ENCODE results near the gene ACOT2. TPM values are rescaled to one million over a fixed set of nuclear protein-coding genes. Genes with fewer than 3 reads are reported as not detected.
"Not testable (repeated sequence)": the region's sequence is repeated elsewhere in the genome, so short reads cannot be mapped to it uniquely, and the experiment has no call there.

Gene ACOT2
- total RNA-seq, 3 donors from 2014 or later: 7.2 to 11.4 (median 10.7) TPM

DNA sequence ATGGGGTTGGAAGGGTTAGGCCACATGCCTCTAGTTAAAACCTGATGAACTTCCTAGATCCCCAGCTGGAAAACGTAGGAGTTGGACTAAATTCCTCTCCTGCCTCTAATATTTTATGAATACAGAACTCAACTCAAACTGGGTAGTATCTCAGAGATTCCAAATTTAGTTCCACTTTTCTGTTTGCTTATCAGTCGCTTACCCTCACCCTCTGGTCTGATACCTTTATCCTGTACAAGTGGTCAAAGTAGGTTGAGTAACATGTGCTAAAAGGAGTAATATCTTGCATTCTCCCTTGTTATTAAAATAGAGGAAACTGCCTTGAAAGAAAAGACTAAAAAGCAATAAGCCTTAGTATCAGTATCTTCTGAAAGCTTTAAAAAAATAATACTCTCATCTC, 11.8 kb upstream of the ACOT2 start:
- H3K36me3 Mint-ChIP-seq (ENCODE audit: insufficient read depth); DNase-seq; ATAC-seq; H3K4me1 Mint-ChIP-seq (ENCODE audit: low read depth); H3K9me3 Mint-ChIP-seq; H3K4me3 Mint-ChIP-seq; H3K27me3 Mint-ChIP-seq (ENCODE audit: low read depth): not testable (repeated sequence)

DNA sequence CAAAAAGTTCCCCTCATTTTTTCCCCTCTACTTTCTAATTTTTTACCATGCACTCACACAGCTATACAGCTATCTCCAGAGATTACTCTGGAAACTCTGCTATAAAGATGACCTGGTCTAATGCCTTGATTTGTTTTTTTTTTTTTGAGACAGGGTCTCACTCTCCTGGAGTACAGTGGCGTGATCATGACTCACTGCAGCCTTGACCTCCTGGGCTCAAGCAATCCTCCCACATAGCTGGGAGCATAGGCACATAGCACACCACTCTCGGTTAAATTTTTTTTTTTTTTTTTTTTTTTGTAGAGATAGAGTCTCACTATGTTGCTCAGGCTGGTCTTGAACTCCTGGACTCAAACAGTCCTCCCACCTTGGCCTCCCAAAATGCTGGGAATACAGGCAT, 10.8 kb upstream of the ACOT2 start:
- not testable (repeated sequence) for DNase-seq; H3K27me3 Mint-ChIP-seq (ENCODE audit: low read depth); H3K4me3 Mint-ChIP-seq; H3K4me1 Mint-ChIP-seq (ENCODE audit: low read depth); H3K36me3 Mint-ChIP-seq (ENCODE audit: insufficient read depth); ATAC-seq
- H3K9me3 Mint-ChIP-seq: peaks cover 12% of the 10 kb centered on the region

DNA sequence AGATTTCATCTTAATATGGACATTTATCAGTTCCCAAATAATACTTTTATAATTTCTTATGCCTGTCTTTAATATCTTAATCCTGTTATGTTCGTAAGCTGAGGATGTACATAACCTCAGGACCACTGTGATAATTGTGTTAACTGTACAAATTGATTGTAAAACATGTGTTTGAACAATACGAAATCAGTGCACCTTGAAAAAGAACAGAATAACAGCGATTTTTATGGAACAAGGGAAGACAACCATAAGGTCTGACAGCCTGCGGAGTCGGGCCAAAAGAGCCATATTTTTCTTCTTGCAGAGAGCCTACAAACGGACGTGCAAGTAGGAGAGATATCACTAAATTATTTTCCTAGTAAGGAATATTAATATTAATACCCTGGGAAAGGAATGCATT, 6.8 kb upstream of the ACOT2 start:
- not testable (repeated sequence) for ATAC-seq; H3K27me3 Mint-ChIP-seq (ENCODE audit: low read depth); H3K4me3 Mint-ChIP-seq; DNase-seq
- H3K4me1 Mint-ChIP-seq (ENCODE audit: low read depth): peaks cover 19% of the 10 kb centered on the region
- peaks cover 12% of the 10 kb centered on the region for H3K9me3 Mint-ChIP-seq
- H3K36me3 Mint-ChIP-seq (ENCODE audit: insufficient read depth): peaks cover 15% of the 10 kb centered on the region

DNA sequence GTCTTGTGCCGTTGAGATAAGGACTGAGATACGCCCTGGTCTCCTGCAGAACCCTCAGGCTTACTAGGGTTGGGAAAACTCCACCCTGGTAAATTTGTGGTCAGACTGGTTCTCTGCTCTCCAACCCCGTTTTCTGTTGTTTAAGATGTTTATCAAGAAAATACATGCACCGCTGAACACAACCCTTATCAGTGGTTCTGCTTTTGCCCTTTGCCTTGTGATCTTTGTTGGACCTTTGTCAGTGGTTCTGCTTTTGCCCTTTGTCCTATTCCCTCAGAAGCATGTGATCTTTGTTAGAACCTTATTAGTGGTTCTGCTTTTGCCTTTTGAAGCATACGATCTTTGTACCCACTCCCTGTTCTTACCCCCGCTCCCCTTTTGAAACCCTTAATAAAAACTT, 6.3 kb upstream of the ACOT2 start:
- H3K4me3 Mint-ChIP-seq; H3K27me3 Mint-ChIP-seq (ENCODE audit: low read depth); ATAC-seq; DNase-seq: not testable (repeated sequence)
- H3K36me3 Mint-ChIP-seq (ENCODE audit: insufficient read depth): peaks cover 19% of the 10 kb centered on the region
- peaks cover 12% of the 10 kb centered on the region for H3K9me3 Mint-ChIP-seq
- peaks cover 24% of the 10 kb centered on the region for H3K4me1 Mint-ChIP-seq (ENCODE audit: low read depth)

DNA sequence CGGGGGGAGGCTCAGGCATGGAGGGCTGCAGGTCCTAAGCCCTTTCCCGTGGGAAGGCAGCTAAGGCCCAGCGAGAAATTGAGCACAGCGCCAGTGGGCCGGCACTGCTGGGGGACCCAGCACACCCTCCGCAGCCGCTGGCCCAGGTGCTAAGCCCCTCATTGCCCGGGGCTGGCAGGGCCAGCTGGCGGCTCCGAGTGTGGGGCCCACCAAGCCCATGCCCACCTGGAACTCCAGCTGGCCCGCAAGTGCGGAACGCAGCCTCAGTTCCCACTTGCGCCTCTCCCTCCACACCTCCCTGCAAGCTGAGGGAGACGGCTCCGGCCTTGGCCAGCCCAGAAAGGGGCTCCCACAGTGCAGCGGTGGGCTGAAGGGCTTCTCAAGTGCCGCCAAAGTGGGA, 2.6 kb upstream of the ACOT2 start:
- not testable (repeated sequence) for H3K27me3 Mint-ChIP-seq (ENCODE audit: low read depth); DNase-seq; ATAC-seq
- peaks cover 53% of the 10 kb centered on the region for H3K4me1 Mint-ChIP-seq (ENCODE audit: low read depth)
- H3K9me3 Mint-ChIP-seq: peaks cover 12% of the 10 kb centered on the region
- H3K4me3 Mint-ChIP-seq: peak overlapping the region; percentile 95
- H3K36me3 Mint-ChIP-seq (ENCODE audit: insufficient read depth): peaks cover 24% of the 10 kb centered on the region

DNA sequence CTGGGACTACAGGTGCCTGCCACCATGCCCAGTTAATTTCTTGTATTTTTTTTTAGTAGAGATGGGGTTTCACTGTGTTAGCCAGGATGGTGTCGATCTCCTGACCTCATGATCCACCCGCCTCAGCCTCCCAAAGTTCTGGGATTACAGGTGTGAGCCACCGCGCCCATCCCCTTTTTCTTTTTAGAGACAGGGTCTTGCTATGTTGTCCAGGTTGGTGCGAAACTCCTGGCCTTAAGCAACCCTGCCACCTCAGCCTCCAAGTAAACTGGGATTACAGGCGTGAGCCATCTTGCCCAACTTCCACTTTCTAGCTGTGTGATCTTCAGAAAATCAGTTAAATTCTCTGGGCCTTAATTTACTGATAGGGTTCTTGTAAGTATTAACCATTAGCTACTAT, 2.1 kb upstream of the ACOT2 start:
- DNase-seq; ATAC-seq; H3K27me3 Mint-ChIP-seq (ENCODE audit: low read depth); H3K9me3 Mint-ChIP-seq: not testable (repeated sequence)
- H3K36me3 Mint-ChIP-seq (ENCODE audit: insufficient read depth): peaks cover 24% of the 10 kb centered on the region
- H3K4me1 Mint-ChIP-seq (ENCODE audit: low read depth): peaks cover 53% of the 10 kb centered on the region
- H3K4me3 Mint-ChIP-seq: peak overlapping the region; percentile 95

DNA sequence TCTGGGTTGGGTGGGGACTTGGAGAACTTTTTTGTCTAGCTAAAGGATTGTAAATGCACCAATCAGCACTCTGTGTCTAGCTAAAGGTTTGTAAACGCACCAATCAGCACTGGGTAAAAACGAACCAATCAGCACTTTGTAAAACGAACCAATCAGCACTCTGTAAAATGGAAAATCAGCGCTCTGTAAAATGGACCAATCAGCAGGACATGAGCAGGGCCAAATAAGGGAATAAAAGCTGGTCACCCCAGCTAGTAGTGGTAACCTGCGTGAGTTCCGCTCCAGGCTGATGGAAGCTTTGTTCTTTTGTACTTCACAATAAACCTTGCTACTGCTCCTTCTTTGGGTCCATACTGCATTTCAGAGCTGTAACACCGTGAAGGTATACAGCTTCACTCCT, 1.7 kb upstream of the ACOT2 start:
- Mint-ChIP-seq H3K4me3 (peak overlapping the region; percentile 95), H3K36me3 (ENCODE audit: insufficient read depth) (peaks cover 24% of the 10 kb centered on the region), H3K4me1 (ENCODE audit: low read depth) (peaks cover 53% of the 10 kb centered on the region), H3K9me3 (peaks cover 6% of the 10 kb centered on the region), H3K27me3 (ENCODE audit: low read depth) (no peaks in the 10 kb centered on the region)
- no peak for ATAC-seq
- DNase-seq: no peak

DNA sequence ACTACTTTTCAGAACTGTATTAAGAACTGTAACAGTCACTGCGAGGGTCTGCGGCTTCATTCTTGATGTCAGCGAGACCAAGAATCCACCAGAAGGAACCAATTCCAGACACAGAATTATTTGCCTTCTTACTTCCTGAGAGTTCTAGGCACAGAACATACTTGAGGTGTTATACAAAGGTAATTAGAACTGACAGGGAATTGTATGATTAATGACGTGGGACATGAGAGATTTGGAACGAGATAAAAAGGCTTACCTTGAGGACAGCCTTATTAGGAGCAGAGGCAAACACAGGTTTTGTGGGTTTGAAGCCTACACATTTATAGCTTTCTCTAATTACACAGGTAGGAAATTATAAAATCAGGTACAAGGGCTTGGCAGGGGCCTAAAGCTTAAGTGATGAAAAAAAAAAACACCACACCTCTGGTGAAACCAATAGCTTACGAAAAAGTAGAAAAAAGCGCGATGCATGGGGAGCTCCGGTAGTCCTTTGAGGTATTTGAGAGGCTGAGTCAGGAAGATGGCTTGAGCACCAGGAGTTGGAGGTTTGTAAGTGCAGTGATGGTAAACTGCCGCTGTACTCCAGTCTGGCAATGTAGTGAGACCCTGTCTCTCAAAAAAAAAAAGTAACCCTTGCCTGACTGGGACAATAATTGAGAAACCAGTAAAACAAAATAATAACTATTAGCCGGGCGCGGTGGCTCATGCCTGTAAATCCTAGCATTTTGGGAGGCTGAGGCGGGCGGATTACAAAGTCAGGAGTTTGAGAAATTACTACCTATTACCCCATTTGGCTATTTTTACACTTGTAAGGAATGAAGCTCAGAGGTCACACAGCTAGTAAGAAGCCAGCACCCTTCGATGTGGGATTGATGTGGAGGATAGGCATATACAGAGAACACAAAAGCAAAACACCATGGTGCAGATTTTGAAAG, 795 bp upstream of the ACOT2 start:
- Mint-ChIP-seq H3K9me3 (no peaks in the 10 kb centered on the region), H3K4me3 (peak overlapping the region; percentile 95), H3K4me1 (ENCODE audit: low read depth) (peaks cover 53% of the 10 kb centered on the region), H3K36me3 (ENCODE audit: insufficient read depth) (peaks cover 22% of the 10 kb centered on the region), H3K27me3 (ENCODE audit: low read depth) (no peaks in the 10 kb centered on the region)
- DNase-seq (no peak), ATAC-seq (peak in 1 of 2 donors; percentile 20)

DNA sequence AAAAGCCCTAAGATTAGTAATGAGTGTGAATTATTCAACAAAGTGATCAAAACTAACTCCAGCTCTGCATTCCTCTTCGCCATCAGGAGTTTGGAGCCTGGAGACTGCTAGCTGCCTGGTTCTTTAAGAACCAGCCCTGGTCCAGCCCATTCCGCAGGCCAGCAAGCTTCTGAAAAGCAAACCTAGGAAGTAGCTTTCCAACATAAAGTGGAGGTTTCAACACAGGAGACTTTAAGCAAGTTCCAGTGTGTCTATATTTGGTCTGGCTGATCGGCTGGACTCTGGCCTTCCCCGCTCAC, 178 bp upstream of the ACOT2 start:
- ATAC-seq; H3K9me3 Mint-ChIP-seq; DNase-seq; H3K27me3 Mint-ChIP-seq (ENCODE audit: low read depth): not testable (repeated sequence)
- Mint-ChIP-seq H3K4me1 (ENCODE audit: low read depth) (peaks cover 53% of the 10 kb centered on the region), H3K36me3 (ENCODE audit: insufficient read depth) (peaks cover 22% of the 10 kb centered on the region), H3K4me3 (peak overlapping the region; percentile 95)

DNA sequence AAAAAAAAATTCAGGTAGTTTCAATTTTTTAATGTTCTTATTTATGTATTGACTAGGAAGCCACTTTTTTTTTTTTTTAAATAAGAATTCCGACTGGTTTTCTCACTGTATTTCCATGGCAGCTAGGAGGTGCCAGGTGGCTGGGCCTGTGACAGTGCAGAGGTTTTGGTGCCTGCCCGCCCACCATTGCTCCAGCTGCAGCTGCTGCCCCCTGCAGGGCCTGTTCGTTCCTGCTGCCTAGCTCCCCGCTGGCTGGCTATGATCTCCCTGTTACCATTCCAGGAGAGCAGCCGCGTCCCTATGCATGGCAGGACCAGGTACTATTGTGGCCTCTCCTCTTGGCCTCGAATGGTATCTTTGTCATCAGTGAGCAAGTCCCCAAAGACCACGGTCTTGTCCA, 1.9 kb downstream of the ACOT2 start:
- H3K36me3 Mint-ChIP-seq (ENCODE audit: insufficient read depth): peaks cover 21% of the 10 kb centered on the region
- not testable (repeated sequence) for H3K4me3 Mint-ChIP-seq; H3K27me3 Mint-ChIP-seq (ENCODE audit: low read depth); H3K9me3 Mint-ChIP-seq
- H3K4me1 Mint-ChIP-seq (ENCODE audit: low read depth): peaks cover 42% of the 10 kb centered on the region
- ATAC-seq (peak; percentile 12 to 33), DNase-seq (peak; percentile 62)

DNA sequence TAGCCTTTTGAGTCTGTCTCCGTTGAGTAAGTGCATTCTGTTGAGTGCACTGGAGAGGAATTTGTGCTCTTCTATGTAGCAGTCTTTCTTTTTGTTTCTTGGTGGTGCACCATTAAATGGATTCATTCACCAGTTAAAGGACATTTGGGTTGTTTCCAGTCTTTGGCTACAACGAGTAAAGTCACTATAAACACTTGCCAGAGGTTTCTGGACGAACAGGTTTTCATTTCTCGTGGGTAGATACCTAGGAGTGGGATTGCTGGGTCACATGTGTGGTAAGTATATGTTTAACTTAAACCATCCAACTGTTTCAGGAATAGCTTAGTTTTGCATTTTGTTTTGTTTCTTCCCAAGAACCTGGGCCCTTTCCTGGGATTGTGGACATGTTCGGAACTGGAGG, 4.0 kb downstream of the ACOT2 start:
- H3K4me1 Mint-ChIP-seq (ENCODE audit: low read depth): peaks cover 26% of the 10 kb centered on the region
- peaks cover 10% of the 10 kb centered on the region for H3K36me3 Mint-ChIP-seq (ENCODE audit: insufficient read depth)
- H3K27me3 Mint-ChIP-seq (ENCODE audit: low read depth); DNase-seq; ATAC-seq; H3K4me3 Mint-ChIP-seq; H3K9me3 Mint-ChIP-seq: not testable (repeated sequence)

DNA sequence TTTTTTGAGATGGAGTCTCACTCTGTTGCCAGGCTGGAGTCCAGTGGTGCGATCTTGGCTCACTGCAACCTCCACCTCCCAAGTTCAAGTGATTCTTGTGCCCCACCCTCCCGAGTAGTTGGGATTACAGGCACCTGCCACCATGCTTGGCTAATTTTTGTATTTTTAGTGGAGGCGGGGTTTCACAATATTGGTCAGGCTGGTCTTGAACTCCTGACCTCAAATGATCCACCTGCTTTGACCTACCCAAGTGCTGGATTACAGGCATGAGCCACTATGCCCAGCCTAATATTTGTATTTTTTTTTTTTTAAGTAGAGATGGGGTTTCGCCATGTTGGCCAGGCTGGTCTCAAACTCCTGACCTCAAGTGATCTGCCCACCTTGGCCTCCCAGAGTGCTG, 4.7 kb downstream of the ACOT2 start:
- H3K27me3 Mint-ChIP-seq (ENCODE audit: low read depth); H3K36me3 Mint-ChIP-seq (ENCODE audit: insufficient read depth); DNase-seq; ATAC-seq; H3K4me3 Mint-ChIP-seq; H3K9me3 Mint-ChIP-seq: not testable (repeated sequence)
- peaks cover 19% of the 10 kb centered on the region for H3K4me1 Mint-ChIP-seq (ENCODE audit: low read depth)

DNA sequence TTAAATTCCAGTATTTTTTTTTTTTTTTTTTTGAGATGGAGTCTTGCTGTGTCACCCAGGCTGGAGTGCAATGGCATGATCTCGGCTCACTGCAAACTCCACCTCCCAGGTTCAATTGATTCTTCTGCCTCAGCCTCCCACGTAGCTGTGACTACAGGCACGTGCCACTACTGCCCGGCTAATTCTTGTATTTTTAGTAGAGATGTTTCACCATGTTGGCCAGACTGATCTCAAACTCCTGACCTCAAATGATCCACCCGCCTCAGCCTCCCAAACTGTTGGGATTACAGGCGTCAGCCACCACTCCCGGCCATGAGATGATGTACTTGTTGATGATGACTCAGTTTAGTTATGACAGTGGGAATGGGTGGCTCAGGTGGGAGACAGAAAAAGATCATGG, 5.2 kb downstream of the ACOT2 start:
- H3K36me3 Mint-ChIP-seq (ENCODE audit: insufficient read depth); DNase-seq; H3K9me3 Mint-ChIP-seq; ATAC-seq; H3K4me3 Mint-ChIP-seq; H3K27me3 Mint-ChIP-seq (ENCODE audit: low read depth): not testable (repeated sequence)
- H3K4me1 Mint-ChIP-seq (ENCODE audit: low read depth): peaks cover 14% of the 10 kb centered on the region

DNA sequence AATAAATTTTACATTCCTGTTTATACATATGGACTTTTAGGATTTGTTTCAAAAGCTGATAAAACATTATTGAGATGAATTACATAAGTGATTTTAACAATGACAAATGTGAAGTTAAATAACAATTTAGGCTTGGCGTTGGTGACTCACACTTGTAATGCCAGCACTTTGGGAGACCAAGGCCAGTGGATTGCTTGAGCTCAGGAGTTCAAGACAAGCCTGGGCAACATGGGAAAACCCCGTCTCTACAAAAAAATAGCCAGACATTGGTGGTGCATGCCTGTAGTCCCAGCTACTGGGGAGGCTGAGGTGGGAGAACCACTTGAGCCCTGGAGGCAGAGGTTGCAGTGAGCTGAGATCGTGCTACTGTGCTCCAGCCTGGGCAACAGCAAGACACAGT, 7.4 kb downstream of the ACOT2 start:
- H3K36me3 Mint-ChIP-seq (ENCODE audit: insufficient read depth): peaks cover 11% of the 10 kb centered on the region
- no peaks in the 10 kb centered on the region for H3K4me1 Mint-ChIP-seq (ENCODE audit: low read depth)
- ATAC-seq (no peak), DNase-seq (no peak)
- no peaks in the 10 kb centered on the region for H3K27me3 Mint-ChIP-seq (ENCODE audit: low read depth)
- H3K9me3 Mint-ChIP-seq: no peaks in the 10 kb centered on the region
- H3K4me3 Mint-ChIP-seq: no peak overlapping the region

DNA sequence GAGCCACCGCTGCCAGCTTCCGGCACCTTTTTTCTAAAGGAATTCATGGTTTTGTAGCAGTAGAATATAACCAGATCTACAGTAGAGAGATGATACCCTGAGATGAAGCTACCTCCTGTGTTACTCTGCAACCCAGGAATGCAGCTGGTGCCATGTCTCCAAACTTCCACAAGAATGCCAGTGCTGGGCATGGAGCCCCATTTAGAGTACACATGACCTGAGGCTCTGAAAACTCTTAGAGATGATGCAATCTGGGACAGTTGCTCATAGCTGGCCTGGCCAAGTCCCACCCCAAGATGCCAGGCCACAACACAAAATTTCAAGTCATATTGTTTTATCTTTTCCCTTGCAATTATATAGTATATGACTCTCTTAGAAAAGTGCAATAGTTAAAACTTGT, 8.2 kb downstream of the ACOT2 start:
- not testable (repeated sequence) for H3K9me3 Mint-ChIP-seq; H3K4me1 Mint-ChIP-seq (ENCODE audit: low read depth); H3K4me3 Mint-ChIP-seq; H3K27me3 Mint-ChIP-seq (ENCODE audit: low read depth); ATAC-seq; DNase-seq
- H3K36me3 Mint-ChIP-seq (ENCODE audit: insufficient read depth): peaks cover 11% of the 10 kb centered on the region
